Neural cell (in vitro differentiated cells): ENCODE results near the gene IGFL1.
"Not testable (repeated sequence)": the region's sequence is repeated elsewhere in the genome, so short reads cannot be mapped to it uniquely, and the experiment has no call there.

ENCODE experiments used
- CTCF ChIP-seq: fragments of 450-650 bp; IDR thresholded peaks from 2 replicates; pipeline ENCODE4 v1.5.1; 2014; ENCODE audit warnings: antibody characterized with exemption, mild to moderate bottlenecking, moderate library complexity; ENCODE audit not compliant: poor library complexity, severe bottlenecking
- TF ChIP-seq, protein P1 (sequence below): IDR thresholded peaks from 2 replicates; pipeline ENCODE4 v1.6.1; 2012; ENCODE audit warnings: borderline replicate concordance

GRCh38 chr19:46238141-46238540, 8.6 kb downstream of the IGFL1 start:
- TF ChIP-seq CTCF = not testable (repeated sequence)
- TF ChIP-seq, protein P1, sequence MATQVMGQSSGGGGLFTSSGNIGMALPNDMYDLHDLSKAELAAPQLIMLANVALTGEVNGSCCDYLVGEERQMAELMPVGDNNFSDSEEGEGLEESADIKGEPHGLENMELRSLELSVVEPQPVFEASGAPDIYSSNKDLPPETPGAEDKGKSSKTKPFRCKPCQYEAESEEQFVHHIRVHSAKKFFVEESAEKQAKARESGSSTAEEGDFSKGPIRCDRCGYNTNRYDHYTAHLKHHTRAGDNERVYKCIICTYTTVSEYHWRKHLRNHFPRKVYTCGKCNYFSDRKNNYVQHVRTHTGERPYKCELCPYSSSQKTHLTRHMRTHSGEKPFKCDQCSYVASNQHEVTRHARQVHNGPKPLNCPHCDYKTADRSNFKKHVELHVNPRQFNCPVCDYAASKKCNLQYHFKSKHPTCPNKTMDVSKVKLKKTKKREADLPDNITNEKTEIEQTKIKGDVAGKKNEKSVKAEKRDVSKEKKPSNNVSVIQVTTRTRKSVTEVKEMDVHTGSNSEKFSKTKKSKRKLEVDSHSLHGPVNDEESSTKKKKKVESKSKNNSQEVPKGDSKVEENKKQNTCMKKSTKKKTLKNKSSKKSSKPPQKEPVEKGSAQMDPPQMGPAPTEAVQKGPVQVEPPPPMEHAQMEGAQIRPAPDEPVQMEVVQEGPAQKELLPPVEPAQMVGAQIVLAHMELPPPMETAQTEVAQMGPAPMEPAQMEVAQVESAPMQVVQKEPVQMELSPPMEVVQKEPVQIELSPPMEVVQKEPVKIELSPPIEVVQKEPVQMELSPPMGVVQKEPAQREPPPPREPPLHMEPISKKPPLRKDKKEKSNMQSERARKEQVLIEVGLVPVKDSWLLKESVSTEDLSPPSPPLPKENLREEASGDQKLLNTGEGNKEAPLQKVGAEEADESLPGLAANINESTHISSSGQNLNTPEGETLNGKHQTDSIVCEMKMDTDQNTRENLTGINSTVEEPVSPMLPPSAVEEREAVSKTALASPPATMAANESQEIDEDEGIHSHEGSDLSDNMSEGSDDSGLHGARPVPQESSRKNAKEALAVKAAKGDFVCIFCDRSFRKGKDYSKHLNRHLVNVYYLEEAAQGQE = not testable (repeated sequence)
